GM19395 (cell line): Measurements from ENCODE around the gene KRT35.

ENCODE experiments used
- ATAC-seq: cut with Tn5 transposase; IDR thresholded peaks from one replicate; pipeline ENCODE4 v1.9.1; 2021; ENCODE audit warnings: mild to moderate bottlenecking, moderate library complexity; ENCODE audit not compliant: unreplicated experiment

KRT35 gene

GRCh38 chr17:41481036-41481435 lies at the start of gene KRT35:
Gene KRT35, minus strand, starts transcription at chr17:41481151. Its CDS starts 54 bp downstream, at chr17:41481097.
- ATAC-seq: no peak

GRCh38 chr17:41530062-41531048 lies 49.4 kb upstream of the KRT35 start:
- no peak for ATAC-seq

- no peak for ATAC-seq
Observed at GRCh38 chr17:41529491-41529915, 48.6 kb upstream of the KRT35 start.

- ATAC-seq: no peak
Observed at GRCh38 chr17:41528959-41529353, 48.0 kb upstream of the KRT35 start.

- ATAC-seq: no peak
Observed at GRCh38 chr17:41527063-41528023, 46.4 kb upstream of the KRT35 start.

- ATAC-seq: no peak
Observed at GRCh38 chr17:41524261-41524660, 43.3 kb upstream of the KRT35 start.

GRCh38 chr17:41523787-41524186 lies 42.8 kb upstream of the KRT35 start:
- ATAC-seq: no peak

GRCh38 chr17:41523225-41523593 lies 42.3 kb upstream of the KRT35 start:
- ATAC-seq: no peak

- no peak for ATAC-seq
Observed at GRCh38 chr17:41522301-41523224, 41.6 kb upstream of the KRT35 start.

GRCh38 chr17:41521574-41522261 lies 40.8 kb upstream of the KRT35 start:
- no peak for ATAC-seq

GRCh38 chr17:41520821-41521521 lies 40.0 kb upstream of the KRT35 start:
- no peak for ATAC-seq

GRCh38 chr17:41519501-41520224 lies 38.7 kb upstream of the KRT35 start:
- ATAC-seq: no peak

- ATAC-seq: no peak
Observed at GRCh38 chr17:41518789-41519449, 38.0 kb upstream of the KRT35 start, which contains the start of gene KRT15. Gene KRT15, minus strand, starts transcription at chr17:41518890. Its CDS starts 63 bp downstream, at chr17:41518827.

GRCh38 chr17:41518031-41518430 lies 37.1 kb upstream of the KRT35 start:
- ATAC-seq: no peak

- ATAC-seq: no peak
Observed at GRCh38 chr17:41516830-41517283, 35.9 kb upstream of the KRT35 start.

GRCh38 chr17:41516147-41516829 lies 35.3 kb upstream of the KRT35 start:
- no peak for ATAC-seq

GRCh38 chr17:41513168-41513547 lies 32.2 kb upstream of the KRT35 start:
- ATAC-seq: no peak
